A673 (cell line): ENCODE data around the gene SYT7. TPM values are rescaled to one million over a fixed set of nuclear protein-coding genes. Genes with fewer than 3 reads are reported as not detected.

Source experiments
- BruUV-seq: library from RNA; stranded (reverse); fragments of 400-500 nt; replicated peaks from 2 replicates; lab custom pipeline; 2021; lab: Mats Ljungman, UMichigan
- CTCF ChIA-PET: fragments of 300-600 bp; sonication (Branson Sonifier 250); formaldehyde crosslinking; loops from one replicate; lab custom pipeline; 2022; ENCODE audit warnings: antibody characterized with exemption; lab: Charles Lee
- POLR2A ChIA-PET: fragments of 300-600 bp; sonication (Branson Sonifier 250); formaldehyde crosslinking; loops from one replicate; lab custom pipeline; 2022; ENCODE audit warnings: antibody characterized with exemption; ENCODE audit not compliant: low non-redundant PET; lab: Charles Lee
- DNase-seq: peaks from one replicate; pipeline ENCODE4 v3.0.0-alpha.2; 2015; ENCODE audit warnings: low spot score
- H3K27ac ChIP-seq: fragments of 200-600 bp; sonication (generic); 2 replicates; pipeline ENCODE4 v1.5.1; 2016; ENCODE audit warnings: mixed run types, low read depth, mild to moderate bottlenecking, mixed read lengths, antibody characterized with exemption, low read length; ENCODE audit not compliant: poor library complexity, severe bottlenecking
- H3K27me3 ChIP-seq: fragments of 200-600 bp; sonication (generic); replicated peaks from 2 replicates; pipeline ENCODE4 v1.6.1; 2017; ENCODE audit warnings: mixed run types, low read depth, mild to moderate bottlenecking, mixed read lengths, antibody characterized with exemption, low read length; ENCODE audit not compliant: insufficient read depth, poor library complexity
- H3K36me3 ChIP-seq: fragments of 200-600 bp; sonication (generic); 2 replicates; pipeline ENCODE4 v1.6.1; 2016; ENCODE audit warnings: mixed run types, mild to moderate bottlenecking, mixed read lengths, antibody characterized with exemption, low read length; ENCODE audit not compliant: insufficient read depth, poor library complexity, severe bottlenecking
- H3K4me1 ChIP-seq: fragments of 200-600 bp; sonication (generic); 2 replicates; pipeline ENCODE4 v1.6.1; 2017; ENCODE audit warnings: mixed run types, mild to moderate bottlenecking, mixed read lengths, antibody characterized with exemption, low read length; ENCODE audit not compliant: insufficient read depth, poor library complexity, severe bottlenecking
- H3K4me3 ChIP-seq: fragments of 200-600 bp; sonication (generic); 2 replicates; pipeline ENCODE4 v1.5.1; 2016; ENCODE audit warnings: low read depth, mixed run types, mild to moderate bottlenecking, mixed read lengths, low read length; ENCODE audit not compliant: poor library complexity, severe bottlenecking
- H3K9me3 ChIP-seq: fragments of 200-600 bp; sonication (generic); 2 replicates; pipeline ENCODE4 v1.6.1; 2016; ENCODE audit warnings: mixed run types, low read depth, mild to moderate bottlenecking, mixed read lengths, antibody characterized with exemption, low read length; ENCODE audit not compliant: poor library complexity, severe bottlenecking
- CTCF ChIP-seq: fragments of 300-800, 200-600 bp; sonication (generic); conservative IDR thresholded peaks from 2 replicates; pipeline ENCODE4 v1.5.1; 2017; ENCODE audit warnings: low read depth, mild to moderate bottlenecking, antibody characterized with exemption, low read length, moderate library complexity, mixed read lengths
- EZH2 ChIP-seq: fragments of 200-600 bp; sonication (generic); IDR thresholded peaks from 2 replicates; pipeline ENCODE4 v1.6.1; 2017; ENCODE audit warnings: borderline replicate concordance, low read depth, mild to moderate bottlenecking, mixed read lengths, antibody characterized with exemption, low read length; ENCODE audit not compliant: poor library complexity, severe bottlenecking
- intact Hi-C: fragments of 100-400 bp; cut with micrococcal nuclease; formaldehyde crosslinking; loops from one replicate; pipeline ENCODE4 v1.10.0; 2022; ENCODE audit not compliant: unreplicated experiment
- total RNA-seq: library from RNA; stranded (reverse); gene quantifications from 2 replicates; pipeline ENCODE4 v1.2.3, GENCODE V29; 2021

Gene SYT7
- total RNA-seq, 1 experiment from 2014 or later: 1.3 TPM

- POLR2A ChIA-PET: no interaction called here
- Histone ChIP-seq H3K9me3 (no peaks in the 10 kb centered on the region), H3K36me3 (no peaks in the 10 kb centered on the region), H3K27ac (no peak overlapping the region), H3K4me3 (no peak overlapping the region), H3K27me3 (peaks cover 5% of the 10 kb centered on the region), H3K4me1 (no peaks in the 10 kb centered on the region)
- DNase-seq: no peak
- CTCF ChIA-PET: interaction anchor here (1.1 kb wide), 1 partner anchor 46 kb away, joined by 3 read pairs; no protein-coding TSS in a partner anchor
- intact Hi-C loops: no loop called here
- TF ChIP-seq CTCF (no peak), EZH2 (no peak)
- no TSS peak for BruUV-seq
Observed at GRCh38 chr11:61528114-61528513, 52.8 kb downstream of the SYT7 start.

- CTCF ChIA-PET: interaction anchor here (0.5 to 1.1 kb wide), 3 partner anchors 13 to 55 kb away, joined by 3 to 4 read pairs (median 4); no protein-coding TSS in a partner anchor
- no peaks in the 10 kb centered on the region for H3K4me1 ChIP-seq
- TF ChIP-seq CTCF (no peak), EZH2 (no peak)
- H3K27me3 ChIP-seq: peaks cover 5% of the 10 kb centered on the region
- no peaks in the 10 kb centered on the region for H3K9me3 ChIP-seq
- no peak overlapping the region for H3K27ac ChIP-seq
- no peak overlapping the region for H3K4me3 ChIP-seq
- H3K36me3 ChIP-seq: no peaks in the 10 kb centered on the region
- POLR2A ChIA-PET: no interaction called here
- BruUV-seq: no TSS peak
- DNase-seq: no peak
- intact Hi-C loops: no loop called here
Observed at GRCh38 chr11:61526956-61527731, 53.7 kb downstream of the SYT7 start.

- Histone ChIP-seq H3K4me1 (no peaks in the 10 kb centered on the region), H3K36me3 (no peaks in the 10 kb centered on the region), H3K27me3 (peaks cover 5% of the 10 kb centered on the region), H3K27ac (no peak overlapping the region), H3K4me3 (no peak overlapping the region), H3K9me3 (no peaks in the 10 kb centered on the region)
- TF ChIP-seq CTCF (no peak), EZH2 (no peak)
- intact Hi-C loops: no loop called here
- ChIA-PET CTCF (interaction anchor here (0.5 to 0.7 kb wide), 2 partner anchors 31 to 54 kb away, joined by 3 to 4 read pairs; no protein-coding TSS in a partner anchor), POLR2A (no interaction called here)
- no peak for DNase-seq
- no TSS peak for BruUV-seq
Observed at GRCh38 chr11:61526229-61526628, 54.6 kb downstream of the SYT7 start.
